GM15510 (cell line): ENCODE measurements around the gene MED22.
A peak's percentile ranks its signal among the peaks of the same experiment; 100 is the strongest.

Experiments used
- POLR2A ChIP-seq: IDR thresholded peaks from 3 replicates; pipeline ENCODE4 v1.6.1; 2011; ENCODE audit warnings: borderline replicate concordance; ENCODE audit not compliant: insufficient read length; ENCODE audit errors: extremely low read depth

The MED22 gene

DNA sequence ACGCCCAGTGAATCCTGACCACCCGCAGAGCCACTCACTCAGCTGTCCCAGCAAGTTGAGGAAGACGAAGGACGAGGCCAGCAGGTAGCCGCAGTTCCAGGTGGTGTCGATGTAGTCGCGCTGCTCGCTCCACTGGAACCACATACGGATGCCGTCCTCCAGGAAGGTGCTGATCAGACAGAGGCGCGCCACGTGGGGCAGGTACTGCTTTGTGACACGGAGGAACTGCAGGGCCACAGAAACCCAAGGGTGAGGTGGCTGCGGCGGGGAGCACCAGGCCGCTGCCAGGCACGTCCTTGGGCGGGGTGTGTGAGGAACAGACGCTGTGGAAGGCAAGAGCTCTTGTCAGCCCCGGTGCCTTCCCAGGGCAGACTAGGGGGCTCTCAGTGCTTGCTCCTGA is 19.3 kb upstream of the MED22 start:
- no peak for TF ChIP-seq POLR2A

DNA sequence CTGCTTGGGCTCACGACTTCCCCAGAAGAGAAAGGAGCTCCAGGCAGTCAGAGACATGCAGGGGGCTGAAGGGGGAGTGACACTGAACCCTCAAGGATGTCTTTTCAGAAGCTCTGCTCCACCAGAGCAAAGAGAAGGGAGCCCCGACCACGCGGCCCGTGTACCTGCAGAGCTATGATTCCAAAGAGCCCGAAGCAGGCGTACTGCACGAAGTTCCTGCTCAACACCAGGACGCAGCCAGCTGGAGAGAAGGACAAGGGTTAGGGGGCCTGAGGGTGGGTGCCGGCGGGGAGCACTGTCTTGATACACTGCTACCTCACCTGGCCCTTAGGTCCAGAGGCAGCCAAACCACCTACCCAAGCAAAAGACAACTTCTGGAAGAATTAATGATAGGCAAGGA is 18.5 kb upstream of the MED22 start:
- TF ChIP-seq POLR2A, result no peak

DNA sequence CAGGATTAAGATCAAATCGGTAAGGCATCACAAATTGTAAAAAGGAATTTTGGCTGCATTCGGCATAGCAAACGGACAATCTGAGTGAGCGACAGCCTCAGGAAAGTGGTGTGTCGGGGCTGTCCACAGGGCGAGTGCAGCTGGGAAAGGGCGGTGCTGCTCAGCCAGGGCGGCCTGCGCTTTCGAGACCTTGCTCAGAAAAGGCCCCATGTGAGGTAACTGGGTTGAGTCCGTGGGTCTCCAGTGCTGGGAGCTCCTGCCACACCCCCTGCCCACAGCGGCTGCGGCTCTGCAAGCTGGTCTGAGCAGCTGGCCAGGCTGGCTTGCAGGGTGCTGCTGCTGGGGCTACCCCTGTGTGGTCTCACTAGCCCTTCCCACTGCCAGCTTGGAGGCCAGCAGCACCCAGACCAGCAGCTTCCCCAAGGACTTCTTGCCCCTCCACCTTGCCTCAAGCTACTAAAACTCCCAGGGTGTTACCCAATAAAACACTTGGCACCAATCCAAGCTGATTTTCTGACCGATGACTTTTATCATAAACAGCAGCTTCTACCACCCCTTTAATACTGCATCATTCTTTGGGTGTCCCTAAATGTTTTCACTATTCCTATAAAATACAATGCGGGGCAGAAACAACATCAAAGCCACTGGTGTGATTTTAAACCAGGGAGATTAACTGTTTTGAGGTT is 14.6 kb upstream of the MED22 start:
- TF ChIP-seq POLR2A, result no peak

DNA sequence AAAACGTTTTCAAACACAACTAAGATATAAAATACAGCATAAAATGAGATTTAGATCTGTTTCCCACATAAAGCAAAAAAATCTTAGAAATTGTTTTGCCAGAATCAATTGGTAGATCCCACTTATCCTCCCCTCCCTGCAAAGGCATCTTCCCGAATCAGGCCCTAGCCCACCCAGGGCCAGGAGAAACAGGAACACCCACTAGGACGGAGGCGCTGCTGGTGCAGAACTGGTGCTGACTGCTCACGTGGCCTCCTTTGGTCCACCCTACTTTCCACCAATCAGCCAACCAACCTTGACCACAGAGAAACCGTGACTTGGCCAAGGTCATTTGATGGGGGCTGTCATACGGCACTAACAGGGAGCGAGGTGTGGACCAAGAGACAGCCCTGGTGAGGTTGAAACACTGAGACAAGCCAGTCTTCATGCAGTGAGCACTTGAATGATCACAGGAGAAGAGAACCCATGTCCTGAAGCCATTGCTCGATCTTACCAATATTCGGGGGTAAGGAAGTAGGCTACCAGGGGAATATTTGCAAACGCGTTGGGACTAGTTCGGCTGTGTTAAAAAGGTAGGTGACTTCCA is 13.7 kb upstream of the MED22 start:
- TF ChIP-seq POLR2A, result no peak

DNA sequence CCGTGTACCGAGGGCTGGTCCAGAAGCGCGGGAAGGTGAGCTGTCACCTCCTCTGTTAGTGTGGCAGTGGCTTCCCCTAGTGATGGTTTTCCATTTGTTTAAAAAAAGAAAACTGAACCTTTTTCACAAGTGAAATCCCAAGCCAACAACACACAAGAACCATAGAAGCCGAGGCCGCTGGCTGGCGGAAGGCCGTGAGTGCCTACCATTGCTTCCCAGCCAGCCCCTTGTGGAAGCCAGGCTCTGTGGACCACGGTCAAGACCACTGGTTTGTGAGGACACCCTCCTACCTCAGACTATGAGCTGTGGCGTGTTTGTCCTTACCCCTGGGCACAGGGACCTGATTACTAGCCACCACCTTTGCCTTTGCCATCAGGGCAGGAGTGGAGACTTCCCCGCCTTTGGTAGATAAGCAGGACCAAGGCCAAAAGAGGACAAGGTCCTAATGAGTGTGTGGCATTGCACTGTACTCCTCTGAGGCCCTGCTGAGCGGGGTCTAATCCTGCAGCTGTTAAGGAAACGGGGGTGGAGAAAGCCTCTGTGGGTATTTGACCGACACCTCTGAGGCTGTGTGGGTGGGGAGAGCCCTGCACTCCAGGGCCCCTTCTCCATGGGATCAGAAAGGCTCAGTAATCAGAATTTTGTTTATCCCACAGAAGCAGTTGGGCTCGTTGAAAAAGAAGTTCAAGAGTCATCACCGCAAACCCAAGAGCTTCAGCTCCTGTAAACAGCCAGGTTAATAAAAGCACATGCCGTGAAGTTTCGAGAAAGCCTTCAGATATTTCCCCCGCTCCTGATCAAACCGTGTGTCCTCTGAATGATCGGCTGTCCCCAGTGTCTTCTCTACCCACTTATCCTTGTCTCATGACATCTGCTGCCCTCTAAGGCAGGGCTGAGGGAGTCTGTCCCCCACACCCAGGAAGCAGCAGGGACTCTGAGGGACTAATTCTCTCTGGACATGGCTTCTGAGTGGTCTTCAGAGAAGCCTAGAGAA is 12.8 kb upstream of the MED22 start:
- no peak for TF ChIP-seq POLR2A

DNA sequence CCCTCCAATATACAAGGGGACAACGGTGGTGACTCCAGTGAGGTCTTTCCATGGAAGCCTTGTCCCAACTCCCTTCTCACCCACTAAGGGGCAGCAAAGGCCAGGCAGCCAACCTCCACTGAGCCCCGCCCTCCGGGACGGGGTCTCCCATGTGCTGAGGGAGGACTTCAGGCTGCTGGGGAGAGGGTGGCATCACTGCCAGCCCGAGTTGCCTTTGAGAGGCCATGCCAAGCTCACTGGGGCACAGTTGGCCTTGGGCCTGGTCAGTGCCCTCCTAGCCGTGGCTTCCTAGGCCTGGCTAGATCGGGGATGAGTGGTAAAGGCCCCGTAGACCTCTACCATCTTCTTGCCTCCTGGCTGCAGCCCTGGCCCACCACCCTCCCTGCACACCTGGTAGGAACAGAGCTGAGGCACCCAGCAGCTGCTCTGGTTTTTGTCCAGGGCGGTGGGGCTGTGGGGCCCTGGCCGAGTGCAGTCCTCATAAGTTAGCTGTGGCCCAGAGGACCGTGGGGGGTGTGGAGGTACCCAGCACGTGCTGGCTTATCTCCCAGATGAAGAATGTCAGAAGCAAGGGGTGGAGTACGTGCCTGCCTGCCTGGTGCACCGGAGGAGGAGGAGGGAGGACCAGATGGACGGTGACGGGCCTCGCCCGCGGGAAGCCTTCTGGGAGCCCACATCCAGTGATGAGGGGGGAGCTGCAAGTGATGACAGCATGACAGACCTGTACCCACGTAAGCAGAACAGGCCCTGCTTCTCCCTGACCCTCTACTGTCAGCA is 11.7 kb upstream of the MED22 start:
- no peak for TF ChIP-seq POLR2A

DNA sequence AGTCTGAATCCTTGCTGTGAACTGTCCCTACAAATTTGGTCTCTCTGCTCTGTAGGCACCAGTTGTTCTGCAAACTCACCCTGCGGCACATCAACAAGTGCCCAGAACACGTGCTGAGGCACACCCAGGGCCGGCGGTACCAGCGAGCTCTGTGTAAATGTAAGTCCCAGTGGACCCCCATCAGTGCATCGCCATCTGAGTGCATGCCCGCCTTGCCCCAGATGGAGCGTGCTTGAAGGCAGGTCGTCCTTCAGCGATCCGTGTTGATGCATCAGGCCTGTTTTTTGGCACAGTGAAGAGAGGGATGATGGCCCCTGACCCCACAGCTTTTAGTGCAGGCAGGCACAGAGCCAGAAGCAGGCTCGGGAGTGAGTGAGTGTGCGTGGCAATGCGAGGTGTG is 9.7 kb upstream of the MED22 start:
- TF ChIP-seq POLR2A, result no peak

DNA sequence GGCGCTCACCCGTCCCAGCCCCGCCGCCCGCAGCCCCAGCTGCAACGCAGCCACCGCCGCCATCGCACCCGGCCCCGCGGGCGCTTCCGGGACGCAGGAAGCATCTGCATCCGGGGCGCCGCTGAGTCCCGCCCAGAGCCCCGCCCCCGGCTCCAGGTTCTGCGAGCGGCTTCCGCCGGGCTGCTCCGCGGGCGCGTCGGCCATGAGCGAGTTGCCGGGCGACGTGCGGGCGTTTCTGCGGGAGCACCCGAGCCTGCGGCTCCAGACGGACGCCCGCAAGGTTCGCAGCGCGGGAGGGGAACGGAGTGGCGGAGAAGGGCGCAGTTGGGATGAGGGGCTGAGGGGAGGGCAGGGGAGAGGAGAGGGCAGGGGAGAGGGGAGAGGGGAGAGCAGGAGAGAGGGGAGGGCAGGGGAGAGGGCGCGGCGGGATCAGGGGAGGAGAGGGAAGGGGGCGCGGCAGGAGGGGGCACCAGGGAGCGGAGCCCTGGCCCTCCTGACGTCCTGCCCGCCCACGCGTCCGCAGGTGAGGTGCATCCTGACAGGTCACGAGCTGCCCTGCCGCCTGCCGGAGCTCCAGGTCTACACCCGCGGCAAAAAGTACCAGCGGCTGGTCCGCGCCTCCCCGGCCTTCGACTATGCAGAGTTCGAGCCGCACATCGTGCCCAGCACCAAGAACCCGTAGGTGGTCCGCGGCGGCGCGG is 8.6 kb upstream of the MED22 start, which contains the start of the genes SURF1 and SURF2:
Gene SURF1, minus strand, starts transcription at position 97 of the 701 bp plus-strand sequence. Its CDS starts 34 bp downstream, at position 63.
Gene SURF2, plus strand, starts transcription at position 160 of the 701 bp plus-strand sequence. Its CDS starts 43 bp downstream, at position 203.
- peak; percentile 88 for TF ChIP-seq POLR2A

DNA sequence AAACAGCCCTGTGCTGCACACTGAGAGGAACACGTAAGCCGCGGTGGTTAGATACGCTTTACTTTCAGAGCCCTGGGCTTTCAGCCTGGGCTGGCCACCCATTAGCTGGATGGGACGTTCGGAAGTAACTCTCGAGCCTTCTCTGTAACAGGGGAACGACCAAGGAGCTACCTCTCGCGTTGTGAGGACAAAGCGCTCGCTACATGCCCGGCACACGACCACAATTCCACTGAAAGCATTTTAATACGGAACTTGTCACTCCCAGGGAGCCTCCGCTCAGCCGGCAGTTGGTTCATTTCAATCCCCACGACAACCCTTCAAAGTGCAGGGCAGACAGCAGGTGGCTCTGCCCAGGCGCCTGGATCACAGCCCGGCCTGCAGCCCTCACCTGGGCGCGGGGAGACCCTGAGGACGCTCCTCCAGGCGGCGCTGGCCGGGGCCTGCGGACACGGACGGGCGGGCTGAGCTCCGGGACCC is 8.0 kb upstream of the MED22 start:
- TF ChIP-seq POLR2A, result no peak

DNA sequence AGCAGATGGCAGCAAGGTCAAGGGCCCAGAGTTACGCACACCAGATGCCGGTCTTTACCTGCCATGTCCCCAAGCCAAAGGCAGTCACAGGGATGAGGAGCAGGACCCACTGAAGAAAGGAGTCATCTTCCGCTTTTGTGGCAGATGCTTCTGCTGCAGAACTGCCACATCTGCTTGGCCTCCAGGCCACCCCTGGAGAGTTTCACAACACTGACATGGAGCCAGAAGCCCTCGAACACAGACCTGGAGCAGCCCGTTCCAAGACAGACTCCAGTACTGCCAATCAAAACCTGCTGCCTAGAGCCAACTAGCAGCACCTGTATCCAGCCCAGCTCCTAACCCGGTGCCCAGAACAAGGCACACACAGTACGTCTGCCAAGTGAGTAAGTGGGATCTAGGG is 6.8 kb upstream of the MED22 start:
- TF ChIP-seq POLR2A, result no peak

DNA sequence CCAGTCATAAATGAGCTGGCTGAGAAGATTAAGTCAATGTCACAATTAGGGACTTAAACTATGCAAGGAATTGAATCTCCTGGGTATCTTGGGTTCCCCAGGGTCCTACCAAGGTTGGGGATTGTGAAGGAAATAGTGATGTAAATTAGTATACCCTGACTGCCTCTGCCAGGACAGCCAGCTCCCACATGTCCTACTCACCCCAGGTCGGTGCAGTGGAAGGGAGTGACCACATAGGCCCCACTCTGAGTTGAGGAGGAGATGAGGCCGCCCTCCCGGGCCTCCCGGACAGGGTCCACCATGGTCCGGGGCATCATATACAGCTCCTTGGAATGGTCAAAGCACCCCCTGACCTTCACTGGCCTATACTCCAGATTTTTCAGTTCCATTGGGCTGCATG is 5.6 kb upstream of the MED22 start:
- TF ChIP-seq POLR2A, result no peak

DNA sequence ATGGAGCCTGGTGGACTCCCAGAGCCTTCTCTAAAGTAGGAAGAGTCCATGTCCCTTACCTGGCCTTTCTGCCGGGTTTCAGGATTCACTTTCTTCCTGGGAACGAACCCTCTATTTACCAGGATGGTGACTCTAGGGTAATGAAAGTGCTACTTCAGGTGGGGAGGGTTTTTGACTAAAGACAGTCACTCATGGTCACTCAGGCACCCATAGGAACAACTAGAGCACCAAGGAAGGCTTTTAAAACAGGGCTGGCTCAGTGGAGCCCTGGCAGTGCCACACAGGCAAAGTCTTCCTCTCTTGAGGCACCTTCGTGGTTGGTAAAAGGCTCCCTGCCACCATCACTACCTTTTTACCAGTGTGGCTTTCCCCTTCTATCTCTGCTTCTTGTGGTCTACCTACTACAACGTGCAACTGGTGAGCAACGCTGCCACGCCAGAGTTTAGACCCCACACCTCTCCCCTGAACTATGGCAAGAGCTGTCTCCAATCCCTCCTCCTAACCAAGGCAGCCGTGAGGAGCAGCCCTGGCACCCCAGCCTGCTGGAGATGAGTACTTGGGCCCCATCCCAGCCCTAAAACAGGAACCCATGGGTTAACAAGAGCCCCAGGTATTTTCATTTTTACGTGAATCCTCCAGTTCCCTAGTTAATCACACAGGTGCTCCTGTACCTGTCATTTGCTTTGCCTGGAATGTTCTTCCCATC is 4.9 kb upstream of the MED22 start:
- TF ChIP-seq POLR2A, result peak; percentile 15
